Activated naive CD4-positive, alpha-beta T cell treated with anti-CD3 and anti-CD28 coated beads, Interleukin-2, amount 10 ng/mL, durations not matched to agents 7 days and 5 days (primary cell): ENCODE measurements around the gene CLIC5.

ENCODE experiments used
- CTCF ChIA-PET: fragments of 350-600 bp; sonication (Branson Sonifier 250); formaldehyde crosslinking; loops from one replicate; lab custom pipeline; 2021; ENCODE audit warnings: antibody characterized with exemption; lab: Charles Lee
- DNase-seq: peaks from one replicate; pipeline ENCODE4 v3.0.0-alpha.2; 2020
- H3K27ac Mint-ChIP-seq: one replicate; pipeline ENCODE4 v1.8.0; 2021; ENCODE audit warnings: mild to moderate bottlenecking, moderate library complexity, mixed read lengths
- H3K27me3 Mint-ChIP-seq: one replicate; pipeline ENCODE4 v1.8.0; 2021; ENCODE audit warnings: mild to moderate bottlenecking, mixed read lengths
- H3K36me3 Mint-ChIP-seq: one replicate; pipeline ENCODE4 v1.8.0; 2021; ENCODE audit warnings: mixed read lengths
- H3K4me1 Mint-ChIP-seq: one replicate; pipeline ENCODE4 v1.8.0; 2021; ENCODE audit warnings: mixed read lengths
- H3K4me3 Mint-ChIP-seq: one replicate; pipeline ENCODE4 v1.8.0; 2021; ENCODE audit warnings: mild to moderate bottlenecking, moderate library complexity, mixed read lengths
- H3K9me3 Mint-ChIP-seq: one replicate; pipeline ENCODE4 v1.8.0; 2021; ENCODE audit warnings: mixed read lengths

CLIC5 gene

GRCh38 chr6:45903959-45904358 is 111.7 kb downstream of the CLIC5 start:
- CTCF ChIA-PET = no interaction called here
- no peaks in the 10 kb centered on the region for H3K4me1 Mint-ChIP-seq
- no peaks in the 10 kb centered on the region for H3K9me3 Mint-ChIP-seq
- H3K4me3 Mint-ChIP-seq = no peak overlapping the region
- no peaks in the 10 kb centered on the region for H3K36me3 Mint-ChIP-seq
- no peak for DNase-seq
- no peaks in the 10 kb centered on the region for H3K27me3 Mint-ChIP-seq
- no peak overlapping the region for H3K27ac Mint-ChIP-seq

- CTCF ChIA-PET = no interaction called here
- Mint-ChIP-seq H3K9me3 (no peaks in the 10 kb centered on the region), H3K27me3 (no peaks in the 10 kb centered on the region), H3K27ac (no peak overlapping the region), H3K4me1 (no peaks in the 10 kb centered on the region), H3K4me3 (no peak overlapping the region), H3K36me3 (no peaks in the 10 kb centered on the region)
- DNase-seq = no peak
These were observed 112.7 kb downstream of the CLIC5 start for GRCh38 chr6:45902984-45903383.

- no peak overlapping the region for H3K27ac Mint-ChIP-seq
- no peaks in the 10 kb centered on the region for H3K9me3 Mint-ChIP-seq
- H3K36me3 Mint-ChIP-seq = no peaks in the 10 kb centered on the region
- CTCF ChIA-PET = no interaction called here
- no peaks in the 10 kb centered on the region for H3K4me1 Mint-ChIP-seq
- H3K27me3 Mint-ChIP-seq = no peaks in the 10 kb centered on the region
- DNase-seq = no peak
- no peak overlapping the region for H3K4me3 Mint-ChIP-seq
These were observed 113.7 kb downstream of the CLIC5 start for GRCh38 chr6:45901767-45902650.

GRCh38 chr6:45900808-45901752 is 114.6 kb downstream of the CLIC5 start:
- Mint-ChIP-seq H3K4me1 (no peaks in the 10 kb centered on the region), H3K36me3 (no peaks in the 10 kb centered on the region), H3K4me3 (no peak overlapping the region), H3K9me3 (no peaks in the 10 kb centered on the region), H3K27ac (no peak overlapping the region), H3K27me3 (no peaks in the 10 kb centered on the region)
- CTCF ChIA-PET = no interaction called here
- no peak for DNase-seq

- CTCF ChIA-PET = interaction anchor here (1.4 kb wide), 1 partner anchor 185 kb away, joined by 3 read pairs; no protein-coding TSS in a partner anchor
- H3K36me3 Mint-ChIP-seq = no peaks in the 10 kb centered on the region
These were observed 116.0 kb downstream of the CLIC5 start for GRCh38 chr6:45899683-45899946.

GRCh38 chr6:45898941-45899682 is 116.5 kb downstream of the CLIC5 start:
- Mint-ChIP-seq H3K36me3 (no peaks in the 10 kb centered on the region), H3K4me1 (no peaks in the 10 kb centered on the region), H3K27me3 (no peaks in the 10 kb centered on the region), H3K4me3 (no peak overlapping the region), H3K27ac (no peak overlapping the region), H3K9me3 (no peaks in the 10 kb centered on the region)
- DNase-seq = no peak
- CTCF ChIA-PET = interaction anchor here (1.4 kb wide), 1 partner anchor 184 kb away, joined by 3 read pairs; no protein-coding TSS in a partner anchor

More at GRCh38 chr6:45899683-45899946, 116.0 kb downstream of the CLIC5 start:
- H3K27me3 Mint-ChIP-seq = no peaks in the 10 kb centered on the region
- no peaks in the 10 kb centered on the region for H3K9me3 Mint-ChIP-seq
- no peak overlapping the region for H3K27ac Mint-ChIP-seq
- no peak for DNase-seq
- no peak overlapping the region for H3K4me3 Mint-ChIP-seq
- H3K4me1 Mint-ChIP-seq = no peaks in the 10 kb centered on the region

GRCh38 chr6:45896783-45897441 is 118.7 kb downstream of the CLIC5 start:
- Mint-ChIP-seq H3K27ac (no peak overlapping the region), H3K4me1 (no peaks in the 10 kb centered on the region), H3K36me3 (no peaks in the 10 kb centered on the region), H3K9me3 (no peaks in the 10 kb centered on the region), H3K27me3 (no peaks in the 10 kb centered on the region), H3K4me3 (no peak overlapping the region)
- DNase-seq = no peak
- CTCF ChIA-PET = interaction anchor here (0.9 kb wide), 1 partner anchor 26 kb away, joined by 3 read pairs; no protein-coding TSS in a partner anchor

- Mint-ChIP-seq H3K27me3 (no peaks in the 10 kb centered on the region), H3K36me3 (no peaks in the 10 kb centered on the region), H3K9me3 (no peaks in the 10 kb centered on the region), H3K4me1 (no peaks in the 10 kb centered on the region), H3K4me3 (no peak overlapping the region), H3K27ac (no peak overlapping the region)
- DNase-seq = no peak
- CTCF ChIA-PET = interaction anchor here (1.4 kb wide), 1 partner anchor 35 kb away, joined by 4 read pairs; no protein-coding TSS in a partner anchor
These were observed 120.1 kb downstream of the CLIC5 start for GRCh38 chr6:45895569-45895968.

GRCh38 chr6:45892696-45893245 is 122.9 kb downstream of the CLIC5 start:
- DNase-seq = no peak
- Mint-ChIP-seq H3K9me3 (no peaks in the 10 kb centered on the region), H3K36me3 (no peaks in the 10 kb centered on the region), H3K4me1 (no peaks in the 10 kb centered on the region), H3K4me3 (no peak overlapping the region), H3K27ac (no peak overlapping the region), H3K27me3 (no peaks in the 10 kb centered on the region)
- CTCF ChIA-PET = no interaction called here

GRCh38 chr6:45892196-45892595 is 123.5 kb downstream of the CLIC5 start:
- no peaks in the 10 kb centered on the region for H3K27me3 Mint-ChIP-seq
- no peaks in the 10 kb centered on the region for H3K4me1 Mint-ChIP-seq
- no peak overlapping the region for H3K4me3 Mint-ChIP-seq
- H3K9me3 Mint-ChIP-seq = no peaks in the 10 kb centered on the region
- H3K36me3 Mint-ChIP-seq = no peaks in the 10 kb centered on the region
- H3K27ac Mint-ChIP-seq = no peak overlapping the region
- no peak for DNase-seq
- CTCF ChIA-PET = no interaction called here

- CTCF ChIA-PET = no interaction called here
- no peak for DNase-seq
These were observed 128.9 kb downstream of the CLIC5 start for GRCh38 chr6:45886776-45887175.

GRCh38 chr6:45884336-45884735 is 131.3 kb downstream of the CLIC5 start:
- no peak for DNase-seq
- Mint-ChIP-seq H3K4me1 (no peaks in the 10 kb centered on the region), H3K9me3 (no peaks in the 10 kb centered on the region), H3K27ac (no peak overlapping the region), H3K4me3 (no peak overlapping the region), H3K27me3 (peaks cover 21% of the 10 kb centered on the region), H3K36me3 (no peaks in the 10 kb centered on the region)
- CTCF ChIA-PET = no interaction called here

More at GRCh38 chr6:45886776-45887175, 128.9 kb downstream of the CLIC5 start:
- no peaks in the 10 kb centered on the region for H3K9me3 Mint-ChIP-seq
- H3K4me3 Mint-ChIP-seq = no peak overlapping the region
- no peaks in the 10 kb centered on the region for H3K36me3 Mint-ChIP-seq
- peaks cover 18% of the 10 kb centered on the region for H3K27me3 Mint-ChIP-seq
- H3K4me1 Mint-ChIP-seq = no peaks in the 10 kb centered on the region
- no peak overlapping the region for H3K27ac Mint-ChIP-seq

GRCh38 chr6:45882671-45883070 is 133.0 kb downstream of the CLIC5 start:
- CTCF ChIA-PET = no interaction called here
- Mint-ChIP-seq H3K4me1 (no peaks in the 10 kb centered on the region), H3K36me3 (no peaks in the 10 kb centered on the region), H3K27ac (no peak overlapping the region), H3K27me3 (peaks cover 21% of the 10 kb centered on the region), H3K9me3 (no peaks in the 10 kb centered on the region), H3K4me3 (no peak overlapping the region)
- no peak for DNase-seq
